HG03025 (cell line): ENCODE data around the gene TMEM231.
"Not testable (repeated sequence)": the region's sequence is repeated elsewhere in the genome, so short reads cannot be mapped to it uniquely, and the experiment has no call there.

Experiments used
- ATAC-seq: cut with Tn5 transposase; IDR thresholded peaks from one replicate; pipeline ENCODE4 v1.9.1; 2021; ENCODE audit warnings: mild to moderate bottlenecking, moderate library complexity; ENCODE audit not compliant: unreplicated experiment, low FRiP score

Gene TMEM231

DNA sequence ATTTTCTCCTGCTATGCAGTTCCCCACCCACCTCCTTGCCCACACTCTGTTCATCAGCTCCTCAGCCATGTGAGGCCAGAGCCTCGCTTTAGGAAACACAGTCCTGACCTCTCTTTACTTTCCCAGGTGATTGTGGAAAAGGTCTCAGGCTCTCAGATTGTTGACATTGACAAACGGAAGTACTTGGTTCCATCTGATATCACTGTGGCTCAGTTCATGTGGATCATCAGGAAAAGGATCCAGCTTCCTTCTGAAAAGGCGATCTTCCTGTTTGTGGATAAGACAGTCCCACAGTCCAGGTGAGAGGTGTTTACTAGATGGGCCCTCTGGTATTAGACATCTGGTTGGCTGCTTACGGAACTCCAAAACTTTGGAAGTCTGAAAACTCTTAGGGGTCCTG is 11.9 kb upstream of the TMEM231 start:
- ATAC-seq: no peak

DNA sequence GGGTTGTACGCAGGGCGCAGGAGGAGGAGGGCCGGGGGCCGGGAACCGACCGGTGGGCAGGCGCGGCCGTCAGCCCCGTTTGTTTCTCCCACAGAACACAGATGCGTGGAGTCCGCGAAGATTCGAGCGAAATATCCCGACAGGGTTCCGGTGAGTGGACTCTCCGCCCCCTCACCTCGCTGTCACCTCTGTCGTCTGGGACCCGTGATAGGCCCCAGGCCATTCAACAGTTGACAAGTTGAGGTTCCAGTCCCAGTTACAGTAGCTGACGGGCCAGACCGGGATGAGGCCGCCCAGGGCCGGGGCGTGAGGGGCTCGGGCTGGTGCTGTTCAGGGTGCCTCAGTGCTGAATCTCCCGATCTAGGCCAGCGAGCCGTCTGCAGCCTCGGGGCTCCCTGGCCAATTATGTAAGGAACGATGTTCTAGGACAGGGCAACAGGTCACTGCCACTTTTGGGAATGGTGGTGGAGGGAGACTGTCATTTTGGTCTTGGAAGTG is 10.8 kb upstream of the TMEM231 start:
- ATAC-seq: peak; percentile 1

DNA sequence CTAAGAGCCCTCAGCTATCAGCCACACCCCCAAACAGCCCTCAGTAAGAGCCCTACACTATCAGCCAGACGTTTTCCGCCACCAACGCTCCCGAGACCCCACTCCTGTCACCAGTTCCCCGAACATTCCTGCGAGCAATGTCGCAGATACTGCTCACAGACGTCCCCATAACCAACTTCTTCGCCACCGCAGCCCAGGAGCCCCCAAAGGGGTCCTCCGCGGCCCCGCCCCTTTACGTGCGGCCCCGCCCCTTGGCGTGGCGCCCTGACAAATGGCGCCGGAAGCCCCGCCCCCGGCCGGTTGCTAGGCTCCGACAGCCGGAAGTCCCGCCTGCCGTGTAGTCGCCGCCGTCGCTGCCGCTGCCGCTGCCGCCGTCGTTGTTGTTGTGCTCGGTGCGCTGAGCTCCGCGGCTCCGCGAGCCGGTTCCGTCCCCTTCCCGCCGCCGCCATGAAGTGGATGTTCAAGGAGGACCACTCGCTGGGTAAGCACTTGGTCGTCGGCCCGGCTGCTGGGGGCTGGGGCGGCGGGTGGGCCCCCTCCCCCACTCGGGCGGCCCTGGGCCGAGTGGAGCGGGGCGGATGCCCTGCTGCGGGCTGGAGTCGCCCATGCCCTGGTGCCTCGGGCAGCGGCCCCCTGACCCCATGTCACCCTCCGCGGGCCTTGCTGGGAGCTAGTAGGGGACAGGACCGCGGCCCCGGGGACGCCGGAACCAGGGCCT is 10.1 kb upstream of the TMEM231 start, which contains the start of gene GABARAPL2:
Gene GABARAPL2 (plus strand): TSS at position 340 of the 718 bp plus-strand sequence. CDS start 108 bp downstream, at position 448.
- ATAC-seq: peak; percentile 60

DNA sequence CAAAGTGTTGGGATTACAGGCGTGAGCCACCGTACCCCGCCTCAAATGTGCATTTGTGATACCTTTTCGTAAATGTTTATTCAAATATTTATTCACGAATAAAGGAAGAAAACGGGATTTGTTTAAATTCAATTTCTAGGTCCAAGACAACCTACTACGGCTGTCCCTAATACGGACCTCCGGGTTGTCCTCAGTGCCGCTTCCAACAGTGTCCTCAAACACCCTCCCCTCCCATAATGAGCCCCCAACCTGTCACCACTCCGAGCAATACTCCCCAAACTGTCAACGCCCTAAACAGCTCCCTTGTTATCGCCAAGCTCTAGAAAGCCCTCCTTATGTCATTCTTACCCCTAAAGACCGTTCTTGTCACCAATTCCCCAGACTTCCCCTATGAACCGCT is 9.6 kb upstream of the TMEM231 start:
- peak; percentile 13 for ATAC-seq

DNA sequence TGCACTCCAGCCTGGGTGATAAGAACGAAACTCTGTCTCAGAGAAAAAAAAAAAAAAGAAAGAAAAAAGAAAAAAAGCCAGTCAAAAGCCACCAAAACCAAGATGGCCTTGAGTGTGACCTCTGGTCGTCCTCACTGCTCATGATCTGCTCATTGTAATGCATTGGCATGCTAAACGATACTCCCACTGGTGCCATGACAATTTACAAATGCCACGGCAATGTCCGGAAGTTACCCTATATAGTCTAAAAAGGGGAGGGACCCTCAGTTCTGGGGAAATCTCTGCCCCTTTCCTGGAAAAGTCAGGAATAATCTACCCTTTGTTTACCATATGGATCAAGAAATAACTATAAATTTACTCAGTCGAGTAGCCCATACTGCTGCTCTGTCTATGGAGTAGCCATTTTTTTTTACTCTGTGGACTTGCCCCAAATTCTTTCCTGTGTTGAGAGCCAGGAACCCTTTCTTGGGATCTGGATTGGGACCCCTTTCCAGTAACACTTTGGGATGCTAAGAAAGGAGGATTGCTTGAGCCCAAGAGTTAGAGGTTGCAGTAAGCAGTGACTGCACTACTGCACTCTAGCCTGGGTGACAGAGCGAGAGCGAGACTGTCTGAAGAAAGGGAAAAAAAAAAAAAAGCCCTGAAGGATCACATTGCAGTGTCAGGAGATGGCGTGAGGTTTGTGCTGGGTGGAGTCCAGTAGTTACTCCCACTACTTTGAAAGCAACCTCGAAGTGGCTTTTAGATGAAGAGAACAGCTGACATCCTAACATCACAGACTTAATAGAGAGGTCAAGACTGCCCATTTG is 3.7 kb upstream of the TMEM231 start:
- ATAC-seq: no peak

DNA sequence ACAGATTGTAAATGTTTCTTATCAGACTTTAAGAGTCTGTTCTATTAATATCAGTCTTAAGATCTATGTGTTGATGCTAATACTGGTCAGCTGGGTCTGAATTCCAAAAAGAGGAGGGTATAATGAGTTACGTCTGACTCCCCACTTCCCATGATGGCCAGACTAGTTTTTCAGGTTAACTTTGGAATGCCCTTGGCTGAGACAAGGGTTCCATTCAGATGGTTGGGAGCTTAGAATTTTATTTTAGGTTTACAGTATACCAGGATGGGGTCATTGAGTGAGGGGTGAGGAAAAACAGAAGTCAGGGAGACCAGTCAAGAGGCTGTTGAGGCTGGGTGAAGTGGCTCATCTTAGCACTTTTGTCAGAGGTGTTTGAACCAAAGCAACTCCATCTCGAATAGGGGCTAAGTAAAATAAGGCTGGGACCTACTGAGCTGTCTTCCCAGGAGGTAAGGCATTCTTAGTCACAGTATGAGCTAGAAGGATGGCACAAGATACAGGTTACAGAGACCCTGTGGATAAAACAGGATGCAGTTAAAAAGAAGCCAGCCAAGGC is 2.9 kb upstream of the TMEM231 start:
- no peak for ATAC-seq

DNA sequence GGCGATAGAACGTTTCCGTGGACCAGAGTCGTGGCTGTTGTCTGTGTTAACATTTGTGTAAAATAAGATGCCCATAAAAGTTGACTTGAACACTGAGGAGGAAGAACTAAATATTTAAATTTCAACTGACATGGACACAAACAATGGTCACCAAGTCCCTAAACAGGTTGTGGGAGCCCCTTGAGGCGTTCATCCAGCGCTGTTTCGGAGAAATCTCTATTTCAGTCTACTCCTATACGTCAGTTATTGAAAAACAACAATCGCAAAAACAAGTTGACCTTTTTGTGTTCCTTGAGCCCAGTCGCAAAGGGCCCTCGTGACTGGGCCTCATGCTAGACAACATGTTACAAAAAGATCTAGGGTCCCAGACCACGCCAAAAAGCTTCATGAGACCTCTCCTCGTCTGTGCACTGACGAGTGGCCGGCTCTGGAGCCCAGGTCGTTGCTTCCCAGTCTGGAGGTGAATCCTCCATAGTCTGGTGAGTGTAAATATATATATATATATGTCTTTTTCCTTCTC is 439 bp upstream of the TMEM231 start:
- ATAC-seq: no peak

DNA sequence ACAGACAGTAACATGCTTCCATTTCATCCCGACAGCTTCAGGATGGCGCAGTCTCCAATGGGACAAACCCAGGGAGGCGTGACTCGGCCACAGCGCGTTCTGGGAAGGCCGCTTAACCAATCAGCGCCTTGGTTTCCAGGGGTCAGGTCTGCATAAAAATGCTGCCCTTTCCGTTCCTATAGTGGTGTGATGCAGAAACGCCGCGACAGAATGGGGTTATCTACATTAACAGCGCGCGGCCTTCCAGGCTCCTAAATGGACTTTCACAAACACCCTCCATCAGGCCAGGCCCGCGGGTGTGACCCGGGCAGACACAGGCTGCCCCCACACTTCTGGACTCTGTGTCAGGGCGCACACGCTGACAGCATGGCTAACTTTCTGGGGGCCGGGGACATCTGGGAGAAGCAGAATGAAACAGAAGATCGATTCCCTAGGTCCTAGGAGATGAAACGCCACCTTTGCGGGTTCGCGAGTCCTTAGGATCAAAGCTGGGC is 792 bp downstream of the TMEM231 start:
- ATAC-seq: peak; percentile 1

DNA sequence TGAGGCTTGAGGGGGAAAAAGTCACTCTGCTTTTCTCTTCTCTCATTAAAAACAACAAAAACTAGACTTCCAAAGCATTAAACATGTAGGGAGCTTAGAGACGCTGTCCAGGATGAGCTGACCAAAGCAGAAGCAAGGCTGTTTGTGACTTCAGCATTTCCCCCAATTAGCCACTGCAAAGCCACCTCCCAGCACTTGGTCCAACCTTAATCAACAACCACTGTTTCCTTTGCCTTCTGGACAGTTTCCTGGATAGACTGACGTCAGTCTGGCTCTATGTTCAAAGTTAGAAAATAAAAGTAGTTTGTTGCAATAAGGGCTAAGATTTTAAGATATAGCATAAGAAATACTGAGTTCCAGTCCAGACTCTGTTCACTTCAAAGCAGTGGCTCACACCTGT is 3.1 kb downstream of the TMEM231 start:
- ATAC-seq: no peak

DNA sequence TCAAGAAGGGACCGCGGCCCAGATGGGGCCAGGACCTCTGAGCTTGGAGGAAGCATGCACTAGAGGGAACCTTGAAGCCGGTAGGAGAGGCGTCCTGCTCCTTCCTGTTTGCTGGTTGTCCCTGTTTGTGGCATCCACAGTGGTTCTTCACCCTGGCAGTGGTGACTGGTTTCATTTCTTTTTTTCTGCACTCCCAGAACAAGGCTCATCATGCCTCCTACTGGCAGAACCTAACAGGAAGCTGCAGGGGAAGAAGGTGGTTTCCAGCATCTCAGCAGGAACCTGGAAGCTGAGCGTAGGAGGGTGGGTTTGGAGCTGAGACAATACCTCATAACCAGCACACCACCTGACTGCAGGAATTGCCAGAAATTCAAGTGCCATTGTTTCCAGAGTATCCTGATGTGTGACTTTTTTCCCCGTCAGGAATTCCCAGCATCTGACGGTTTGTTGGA is 5.8 kb downstream of the TMEM231 start:
- peak; percentile 47 for ATAC-seq

DNA sequence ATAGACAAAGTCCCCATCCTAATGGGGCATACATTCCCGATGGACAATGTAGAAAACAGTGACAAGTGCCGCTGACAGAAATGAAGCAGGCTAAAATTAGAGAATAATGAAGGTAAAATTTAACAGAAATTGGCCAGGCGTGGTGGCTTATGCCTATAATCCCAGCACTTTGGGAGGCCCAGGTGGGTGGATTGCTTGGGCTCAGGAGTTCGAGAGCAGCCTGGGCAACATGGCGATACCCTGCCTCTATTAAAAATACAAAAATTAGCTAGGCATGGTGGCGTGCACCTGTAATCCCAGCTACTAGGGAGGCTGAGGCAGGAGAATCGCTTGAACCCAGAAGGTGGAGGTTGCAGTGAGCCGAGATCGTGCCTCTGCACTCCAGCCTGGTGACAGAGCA is 7.6 kb downstream of the TMEM231 start:
- ATAC-seq: not testable (repeated sequence)

DNA sequence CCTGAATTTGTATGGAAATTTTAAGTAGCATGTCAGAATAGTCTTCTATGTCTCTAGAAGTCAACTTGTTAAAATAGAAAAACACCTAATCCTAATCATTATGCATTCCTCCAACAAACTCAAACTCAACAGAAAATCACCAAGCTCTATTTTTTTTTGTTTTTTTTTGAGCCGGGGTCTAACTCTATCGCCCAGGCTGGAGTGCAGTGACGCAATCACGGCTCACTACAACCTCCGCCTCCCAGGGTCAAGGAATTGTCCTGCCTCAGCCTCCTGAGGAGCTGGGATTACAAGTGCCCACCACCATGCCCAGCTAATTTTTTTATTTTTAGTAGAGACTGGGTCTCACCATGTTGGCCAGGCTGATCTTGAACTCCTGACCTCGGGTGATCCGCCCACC is 9.8 kb downstream of the TMEM231 start:
- no peak for ATAC-seq

DNA sequence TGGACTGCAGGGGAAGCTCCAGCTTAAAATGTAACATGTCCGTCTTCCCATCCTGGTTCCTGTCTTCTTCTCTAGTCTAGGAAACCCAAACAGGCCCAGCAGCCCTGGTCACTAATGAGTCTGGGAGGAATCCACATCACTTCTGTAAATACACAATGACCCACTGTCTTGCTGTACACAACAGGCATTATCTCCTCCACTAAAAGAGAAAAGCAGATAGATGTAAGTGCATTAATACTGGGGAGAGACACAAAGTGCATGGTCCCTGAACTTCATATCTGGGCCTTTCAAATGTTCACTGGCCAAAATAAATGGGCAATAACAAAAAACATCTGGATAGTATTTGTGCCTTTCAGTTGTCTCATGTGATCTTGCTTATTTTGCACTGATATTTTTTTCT is 10.2 kb downstream of the TMEM231 start:
- ATAC-seq: not testable (repeated sequence)

DNA sequence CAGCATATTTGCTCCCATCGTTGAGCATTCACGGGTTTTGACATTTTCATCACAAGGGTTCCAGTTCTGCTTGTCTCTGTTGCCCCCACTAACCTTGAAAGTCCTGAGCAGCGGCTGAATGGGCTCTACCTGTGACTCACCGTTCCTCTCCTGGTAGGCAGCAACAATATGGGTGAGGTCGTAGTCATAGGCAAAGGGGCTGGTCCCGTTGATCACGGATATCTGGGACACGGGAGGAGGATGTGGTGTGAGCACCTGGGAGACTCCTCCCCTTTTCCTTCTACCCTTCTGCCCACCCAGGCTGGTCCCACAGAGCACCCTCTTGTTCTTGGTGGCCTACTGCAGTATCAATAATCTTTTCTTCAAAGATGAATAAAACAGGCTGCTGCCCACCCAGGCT is 13.6 kb downstream of the TMEM231 start:
- not testable (repeated sequence) for ATAC-seq

DNA sequence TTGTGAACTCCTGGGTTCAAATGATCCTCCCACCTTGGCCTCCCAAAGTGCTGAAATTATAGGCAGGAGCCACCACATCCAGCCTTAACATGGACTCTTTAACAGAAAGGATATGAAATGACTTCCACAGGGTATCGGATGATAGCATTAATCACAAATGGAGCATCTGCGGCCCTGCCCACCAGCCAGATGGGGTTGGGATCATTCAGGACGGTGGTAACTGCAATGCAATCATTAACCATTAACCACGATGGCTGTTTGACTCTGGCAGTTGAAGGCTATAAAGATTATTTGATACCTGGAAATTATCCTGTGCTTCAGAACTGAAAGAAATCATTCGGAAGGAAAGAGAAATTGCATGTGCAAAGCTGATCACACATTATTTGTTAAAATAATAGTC is 14.8 kb downstream of the TMEM231 start:
- no peak for ATAC-seq

DNA sequence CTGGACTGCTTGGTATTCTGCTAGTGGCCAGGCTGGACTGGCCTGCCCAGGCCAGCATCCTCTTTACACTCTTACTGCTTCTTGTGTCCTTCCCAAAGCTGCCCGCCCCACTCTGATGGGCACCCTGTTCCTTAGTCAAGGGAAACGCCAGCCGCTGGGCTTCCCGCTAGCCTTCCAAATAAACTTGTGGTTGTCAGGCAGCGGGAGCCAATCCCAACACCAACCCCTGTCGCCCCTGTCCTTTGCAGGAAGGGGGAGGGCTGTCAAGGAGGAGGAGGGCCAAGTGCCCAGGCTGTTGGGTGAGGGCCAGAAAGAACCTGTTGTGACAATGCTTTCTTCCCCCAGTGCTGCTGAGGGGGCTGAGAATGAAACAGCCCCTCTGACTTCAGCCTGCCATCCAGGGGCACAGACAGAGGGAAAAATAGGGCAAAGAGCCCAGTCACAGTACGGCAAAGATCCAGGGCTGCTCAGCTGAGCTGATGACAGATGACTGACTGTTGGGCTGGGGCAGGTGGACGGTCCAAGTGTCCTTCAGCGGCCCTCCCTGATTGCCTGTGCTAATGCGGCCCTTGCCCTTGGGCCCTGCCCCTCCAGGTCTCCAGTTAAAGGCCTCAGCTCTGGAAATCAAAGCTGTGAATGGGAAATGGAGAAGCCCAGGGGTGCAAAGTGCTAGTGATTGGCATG is 17.0 kb downstream of the TMEM231 start:
- not testable (repeated sequence) for ATAC-seq

DNA sequence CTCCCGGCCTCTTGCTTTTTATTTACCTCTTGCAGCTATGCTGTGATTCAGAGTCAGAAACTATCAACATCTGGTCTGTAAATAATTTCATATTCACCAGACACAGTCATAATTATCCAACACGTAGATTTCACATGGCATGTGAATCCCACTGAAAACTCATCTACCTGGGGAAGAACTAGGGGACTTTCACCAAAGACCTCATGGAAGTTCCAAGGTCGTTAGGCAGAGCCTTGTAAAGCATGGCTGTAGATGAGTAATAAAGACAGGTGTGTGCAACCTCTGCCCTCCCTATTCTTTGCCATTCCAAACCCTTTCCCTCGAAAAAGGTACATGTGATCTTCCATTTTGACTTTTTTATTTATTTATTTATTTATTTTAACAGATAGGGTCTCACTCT is 18.3 kb downstream of the TMEM231 start:
- ATAC-seq: no peak

DNA sequence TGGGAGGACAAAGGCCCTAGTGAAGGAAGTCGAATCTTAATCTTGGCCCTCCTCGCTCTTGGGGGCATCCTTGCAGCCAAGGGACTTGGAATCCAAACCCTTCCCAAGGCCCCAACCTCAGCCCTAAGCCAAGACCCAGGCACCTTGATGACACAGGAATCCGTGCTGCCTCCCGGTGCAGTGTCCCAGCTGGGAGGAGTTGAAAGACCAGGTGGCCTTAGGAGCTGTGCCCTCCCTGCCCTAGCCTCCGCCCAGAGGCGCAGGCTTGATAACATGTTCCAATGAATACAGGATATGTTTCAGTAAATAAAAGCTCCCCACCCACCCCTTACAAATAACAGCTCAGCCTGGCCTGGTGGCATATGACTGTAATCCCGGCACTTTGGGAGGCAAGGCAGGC is 20.2 kb downstream of the TMEM231 start, which contains the start of gene CHST5:
Gene CHST5 (minus strand): TSS at position 208 of the 400 bp plus-strand sequence. CDS start 5,724 bp downstream, outside the sequence.
- ATAC-seq: no peak

DNA sequence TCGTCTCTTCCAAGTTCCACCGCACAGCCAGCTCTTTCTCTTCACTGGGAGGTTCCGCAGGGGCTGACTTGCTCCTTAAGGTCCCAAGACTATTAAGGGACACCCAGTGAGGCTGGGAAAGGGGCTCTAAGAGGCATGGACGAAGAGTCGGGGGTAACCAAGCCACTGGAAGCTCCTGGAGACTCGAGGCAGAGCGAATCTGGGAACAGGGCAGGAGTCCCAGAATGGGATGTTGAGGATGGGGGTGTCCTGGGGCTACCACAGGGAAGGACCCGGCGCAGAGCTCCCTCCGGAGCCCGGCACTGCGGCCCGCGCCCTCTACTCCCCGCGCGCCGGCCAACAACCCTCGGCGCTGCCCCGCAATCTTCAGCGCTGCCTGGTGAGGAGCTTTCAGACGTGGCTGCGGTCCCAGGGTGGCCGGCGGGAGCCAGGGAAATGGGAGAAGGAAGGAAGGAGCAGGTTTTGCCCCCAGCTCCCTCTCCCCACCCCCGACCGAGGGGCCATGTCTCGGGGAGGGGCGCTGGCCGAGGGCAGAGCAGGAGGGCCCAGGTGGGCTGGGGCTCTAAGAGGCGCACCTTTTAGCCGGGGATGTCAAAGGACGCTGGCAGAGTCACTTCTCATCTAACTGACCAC is 20.7 kb downstream of the TMEM231 start:
- ATAC-seq: no peak
